HFFc6 (cell line): ENCODE results near the gene CEP120. TPM values are rescaled to one million over a fixed set of nuclear protein-coding genes. Genes with fewer than 3 reads are reported as not detected.

Experiments
- DNase-seq: peaks from one replicate; pipeline ENCODE4 v3.0.0-alpha.2; 2018
- H3K27ac Mint-ChIP-seq: 2 replicates; pipeline ENCODE4 v1.8.0; 2020; ENCODE audit warnings: mild to moderate bottlenecking, mixed read lengths
- H3K27me3 Mint-ChIP-seq: 2 replicates; pipeline ENCODE4 v1.8.0; 2021; ENCODE audit warnings: mild to moderate bottlenecking, moderate library complexity, mixed read lengths; ENCODE audit not compliant: insufficient read depth
- H3K36me3 Mint-ChIP-seq: 2 replicates; pipeline ENCODE4 v1.8.0; 2021; ENCODE audit warnings: low read depth, mixed read lengths
- H3K4me1 Mint-ChIP-seq: 2 replicates; pipeline ENCODE4 v1.8.0; 2020; ENCODE audit warnings: low read depth, mixed read lengths
- H3K4me3 Mint-ChIP-seq: 2 replicates; pipeline ENCODE4 v1.8.0; 2020; ENCODE audit warnings: mild to moderate bottlenecking, moderate library complexity, mixed read lengths
- H3K9me3 Mint-ChIP-seq: 2 replicates; pipeline ENCODE4 v1.8.0; 2020; ENCODE audit warnings: mild to moderate bottlenecking, mixed read lengths
- CTCF ChIP-seq: fragments of 200-600 bp; sonication (generic); IDR thresholded peaks from 2 replicates; pipeline ENCODE4 v1.5.0; 2021; ENCODE audit warnings: antibody characterized with exemption, mild to moderate bottlenecking
- total RNA-seq, 6 experiments: library from RNA; stranded (reverse); fragmentation: NEBNext Ultra II Directional; extraction: Animal tissue kit (Norgen Biotek cat#: 25700); gene quantifications; 2 replicates in 1 of 6; 3 replicates in 5 of 6; pipeline ENCODE4 v1.2.3, GENCODE V29; 2021

The CEP120 gene
- total RNA-seq, 6 experiments from 2014 or later = 10.0 to 14.7 (median 12.7) TPM

- no peaks in the 10 kb centered on the region for H3K9me3 Mint-ChIP-seq
- no peak for TF ChIP-seq CTCF
- H3K36me3 Mint-ChIP-seq = no peaks in the 10 kb centered on the region
- peaks cover 2% of the 10 kb centered on the region; the same call in 1 of the 2 replicates for H3K27me3 Mint-ChIP-seq
- no peak overlapping the region for H3K27ac Mint-ChIP-seq
- H3K4me3 Mint-ChIP-seq = no peak overlapping the region
- no peaks in the 10 kb centered on the region for H3K4me1 Mint-ChIP-seq
- no peak for DNase-seq
These were observed 24.9 kb upstream of the CEP120 start for GRCh38 chr5:123448017-123448617.

GRCh38 chr5:123444016-123444415 lies 20.8 kb upstream of the CEP120 start:
- Mint-ChIP-seq H3K9me3 (no peaks in the 10 kb centered on the region), H3K4me1 (no peaks in the 10 kb centered on the region), H3K36me3 (no peaks in the 10 kb centered on the region), H3K27ac (no peak overlapping the region), H3K4me3 (no peak overlapping the region), H3K27me3 (no peaks in the 10 kb centered on the region)
- TF ChIP-seq CTCF = no peak
- DNase-seq = no peak

DNA sequence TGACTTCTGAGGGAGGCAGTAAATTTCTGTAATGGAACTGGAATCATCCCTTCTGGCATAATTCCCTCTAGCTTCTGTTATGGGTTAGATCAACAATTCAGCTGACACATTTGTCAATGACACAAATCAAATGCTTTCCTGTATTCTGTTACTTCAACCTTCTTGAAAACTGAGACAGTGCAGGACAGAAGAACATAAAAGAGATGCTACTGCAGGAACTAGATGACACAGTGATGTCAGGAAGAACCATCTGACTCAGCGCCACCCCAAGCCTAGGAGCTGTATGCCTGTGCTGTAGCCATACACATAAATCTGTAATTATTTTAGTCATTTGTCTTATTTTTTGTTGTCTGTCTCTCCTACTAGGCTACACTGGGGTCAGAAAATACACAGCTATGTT lies 18.2 kb upstream of the CEP120 start:
- no peaks in the 10 kb centered on the region for H3K27me3 Mint-ChIP-seq
- H3K27ac Mint-ChIP-seq = no peak overlapping the region
- DNase-seq = no peak
- H3K4me1 Mint-ChIP-seq = no peaks in the 10 kb centered on the region
- no peaks in the 10 kb centered on the region for H3K36me3 Mint-ChIP-seq
- no peak overlapping the region for H3K4me3 Mint-ChIP-seq
- H3K9me3 Mint-ChIP-seq = no peaks in the 10 kb centered on the region
- no peak for TF ChIP-seq CTCF

DNA sequence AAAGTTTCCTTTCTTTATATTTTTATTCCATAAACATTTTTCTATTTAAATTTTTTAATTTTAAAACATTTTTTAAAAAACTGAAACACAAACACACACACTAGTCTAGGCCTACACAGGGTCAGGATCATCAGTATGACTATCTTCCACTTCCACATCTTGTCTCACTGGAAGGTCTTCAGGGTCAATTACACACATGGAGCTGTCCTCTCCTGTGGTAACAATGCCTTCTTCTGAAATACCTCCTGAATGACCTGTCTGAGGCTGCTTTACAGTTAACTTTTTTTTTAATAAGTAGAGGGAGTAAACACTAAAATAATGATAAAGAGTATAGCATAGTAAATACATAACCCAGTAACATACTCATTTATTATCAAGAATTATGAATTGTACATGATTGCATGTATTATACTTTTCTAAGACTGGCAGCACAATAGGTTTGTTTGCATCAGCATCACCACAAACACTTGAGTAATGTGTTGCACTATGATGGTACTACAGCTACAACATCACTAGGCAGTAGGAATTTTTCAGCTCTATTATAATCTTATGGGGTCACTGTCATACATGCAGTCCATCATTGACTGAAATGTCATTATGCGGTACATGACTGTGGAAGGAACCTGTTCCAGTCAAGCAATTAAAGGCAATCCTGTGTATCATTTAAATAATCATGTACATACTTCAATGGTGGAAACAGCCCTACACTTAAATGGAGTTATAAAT lies 17.4 kb upstream of the CEP120 start:
- Mint-ChIP-seq H3K4me1 (no peaks in the 10 kb centered on the region), H3K4me3 (no peak overlapping the region), H3K27me3 (no peaks in the 10 kb centered on the region), H3K36me3 (no peaks in the 10 kb centered on the region), H3K9me3 (no peaks in the 10 kb centered on the region), H3K27ac (no peak overlapping the region)
- no peak for DNase-seq
- no peak for TF ChIP-seq CTCF

DNA sequence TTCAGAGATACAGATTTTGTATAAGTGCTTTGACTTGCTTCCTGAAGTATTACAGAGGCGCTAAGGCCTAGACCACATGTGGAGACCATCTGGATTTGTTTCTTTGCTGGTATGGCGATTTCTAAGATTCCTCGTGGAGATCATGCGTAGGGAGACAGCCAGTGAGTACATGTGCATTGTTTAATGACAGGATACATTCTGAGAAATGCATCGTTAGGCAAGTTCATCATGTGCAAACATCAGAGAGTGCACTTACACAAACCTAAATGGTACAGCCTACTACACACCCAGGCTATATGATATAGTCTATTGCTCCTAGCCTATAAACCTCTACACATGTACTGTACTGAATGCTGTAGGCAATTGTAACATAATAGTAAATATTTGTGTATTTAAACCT lies 16.5 kb upstream of the CEP120 start:
- no peaks in the 10 kb centered on the region for H3K27me3 Mint-ChIP-seq
- no peak for TF ChIP-seq CTCF
- no peaks in the 10 kb centered on the region for H3K4me1 Mint-ChIP-seq
- H3K9me3 Mint-ChIP-seq = no peaks in the 10 kb centered on the region
- H3K4me3 Mint-ChIP-seq = no peak overlapping the region
- no peaks in the 10 kb centered on the region for H3K36me3 Mint-ChIP-seq
- DNase-seq = no peak
- no peak overlapping the region for H3K27ac Mint-ChIP-seq
